Stimulated activated CD8-positive, alpha-beta memory T cell treated with anti-CD3 and anti-CD28 coated beads, Interleukin-12 subunit alpha, Interleukin-12 subunit beta, amount 100 ng/mL, for 24 hours (primary cell): ENCODE data around the gene EDRF1.

Experiments
- DNase-seq: peaks from one replicate; pipeline ENCODE4 v3.0.0-alpha.2; 2020; ENCODE audit errors: extremely low read depth

The EDRF1 gene

DNA sequence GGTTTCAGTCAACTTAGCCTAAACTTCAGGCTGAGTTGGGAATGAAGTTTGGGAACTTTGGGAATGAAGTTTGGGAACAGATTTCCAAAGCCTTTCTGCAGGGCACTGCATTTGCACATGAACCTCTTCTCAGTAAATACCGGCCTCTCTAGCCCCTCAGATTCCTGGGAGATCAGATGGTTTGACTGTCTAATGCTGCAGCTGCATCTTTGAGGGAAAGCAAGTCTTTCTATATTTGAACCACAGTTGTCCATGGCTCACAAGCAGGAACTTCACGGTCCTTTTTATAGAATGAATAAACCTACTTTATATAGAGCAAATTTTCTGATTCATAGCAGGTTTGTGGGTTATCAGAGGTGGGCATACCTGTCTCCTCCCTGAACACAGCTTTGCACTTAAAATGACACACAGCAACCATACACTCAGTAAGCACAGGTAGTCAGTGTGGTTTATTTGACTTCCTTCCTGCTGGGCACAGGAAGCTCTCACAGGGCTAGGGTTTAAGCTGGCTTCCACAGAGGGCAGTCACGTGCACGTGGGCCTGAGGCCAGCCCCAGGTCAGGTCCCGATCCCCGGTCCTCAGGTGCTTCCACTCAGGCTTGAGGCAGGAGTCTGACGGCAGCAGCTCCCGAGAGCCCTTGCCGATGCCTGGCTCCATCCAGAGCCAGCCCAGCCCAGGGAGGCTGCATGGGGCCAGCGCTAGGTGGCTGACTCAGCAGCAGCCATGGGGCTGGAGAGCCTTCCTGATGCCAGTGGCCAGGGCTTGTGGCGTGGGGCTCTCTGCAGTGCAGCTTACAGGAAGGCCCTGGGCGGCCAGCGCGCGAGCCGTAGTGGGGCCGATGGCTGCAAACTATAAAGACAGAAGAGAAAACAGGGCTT lies 68.9 kb downstream of the EDRF1 start:
- no peak for DNase-seq

GRCh38 chr10:125792342-125793300 lies 73.1 kb downstream of the EDRF1 start:
- no peak for DNase-seq

GRCh38 chr10:125795128-125795527 lies 75.6 kb downstream of the EDRF1 start:
- no peak for DNase-seq

- no peak for DNase-seq
Measured at GRCh38 chr10:125795637-125796190, 76.2 kb downstream of the EDRF1 start.

GRCh38 chr10:125797424-125797823 lies 77.9 kb downstream of the EDRF1 start:
- DNase-seq, result no peak

DNA sequence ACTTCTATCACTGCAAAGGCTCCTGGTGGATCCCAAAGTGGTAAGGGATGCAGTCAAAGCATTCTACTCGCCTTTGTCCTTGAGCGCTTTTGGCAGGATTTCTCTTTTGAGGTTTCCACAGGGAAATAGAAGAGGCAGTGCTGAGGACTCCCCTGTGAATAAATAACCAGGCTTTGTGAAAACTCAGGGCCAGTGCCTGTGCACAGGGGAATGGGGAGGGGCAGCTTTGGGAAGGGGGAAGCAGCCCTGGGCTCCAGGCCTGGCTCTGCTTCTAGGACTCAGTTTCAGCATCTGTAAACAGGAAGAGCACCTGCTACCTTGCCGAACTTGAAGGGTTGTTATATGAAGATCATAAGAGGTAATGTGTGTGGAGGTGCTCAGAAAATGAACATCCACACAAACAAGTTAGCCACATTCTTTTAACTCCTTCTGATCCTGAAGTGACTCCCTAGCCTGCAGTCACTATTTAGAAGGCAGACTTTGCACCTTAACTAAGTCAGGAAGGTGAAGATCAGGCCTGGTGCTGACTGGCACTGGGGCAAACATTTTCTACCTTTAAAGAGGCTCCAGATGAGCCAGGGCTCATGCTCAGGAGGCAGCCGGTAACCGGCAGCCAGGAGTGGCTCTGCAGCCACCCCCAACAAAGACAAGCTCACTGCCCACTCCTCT lies 78.6 kb downstream of the EDRF1 start:
- DNase-seq, result no peak

DNA sequence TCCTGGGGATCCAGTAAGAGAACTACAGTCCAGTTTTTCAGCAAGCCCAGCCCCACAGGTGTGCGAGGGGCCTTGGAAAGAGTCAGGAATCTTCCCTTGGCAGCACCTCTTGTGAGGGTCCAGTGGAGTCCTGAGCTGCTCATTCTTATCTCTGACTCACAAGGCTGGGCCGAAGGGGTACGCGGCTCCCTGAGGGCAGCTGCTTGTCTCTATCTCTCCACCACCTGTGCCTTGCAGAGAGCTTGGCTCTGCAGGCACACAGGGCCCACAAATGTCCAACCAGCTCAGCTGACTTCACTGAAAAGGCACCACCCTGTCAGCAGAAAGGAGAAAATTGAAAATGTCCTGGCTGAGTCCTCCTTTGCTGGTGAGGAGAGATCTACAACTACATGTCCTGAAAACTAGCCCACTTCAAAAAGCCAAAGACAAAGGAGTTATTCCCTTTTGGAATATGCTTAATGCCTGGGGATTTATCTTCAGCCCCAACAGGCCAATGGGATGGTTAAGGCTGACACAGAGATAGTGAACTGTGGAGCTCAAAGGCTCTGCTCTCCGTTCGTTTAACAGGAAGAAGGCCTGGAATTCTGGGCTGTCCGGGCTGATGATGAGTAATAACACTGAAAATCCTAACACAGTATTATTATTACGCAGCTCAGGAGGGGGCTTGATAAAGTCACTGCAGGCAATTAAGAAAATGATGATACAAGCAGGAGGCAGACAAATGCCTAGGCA lies 80.1 kb downstream of the EDRF1 start:
- DNase-seq, result no peak

DNA sequence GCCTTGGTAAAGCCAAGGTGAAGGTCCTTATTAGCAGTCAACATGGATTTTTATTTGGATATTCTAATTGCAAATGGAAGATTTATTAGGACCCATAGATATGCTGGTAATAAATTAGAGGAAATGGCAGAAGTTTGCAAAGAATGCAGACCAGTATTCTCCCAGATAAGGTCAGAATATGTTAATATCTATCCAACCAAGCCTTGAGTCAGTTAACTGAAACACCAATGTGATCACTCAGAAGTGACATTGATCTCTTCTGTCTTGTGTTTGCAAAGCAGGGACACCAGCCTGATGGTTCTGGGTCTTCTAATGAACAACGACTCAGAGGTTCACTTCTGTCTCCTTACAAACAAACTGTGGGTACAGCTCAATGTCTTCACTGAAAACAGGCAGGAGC lies 82.1 kb downstream of the EDRF1 start:
- no peak for DNase-seq

DNA sequence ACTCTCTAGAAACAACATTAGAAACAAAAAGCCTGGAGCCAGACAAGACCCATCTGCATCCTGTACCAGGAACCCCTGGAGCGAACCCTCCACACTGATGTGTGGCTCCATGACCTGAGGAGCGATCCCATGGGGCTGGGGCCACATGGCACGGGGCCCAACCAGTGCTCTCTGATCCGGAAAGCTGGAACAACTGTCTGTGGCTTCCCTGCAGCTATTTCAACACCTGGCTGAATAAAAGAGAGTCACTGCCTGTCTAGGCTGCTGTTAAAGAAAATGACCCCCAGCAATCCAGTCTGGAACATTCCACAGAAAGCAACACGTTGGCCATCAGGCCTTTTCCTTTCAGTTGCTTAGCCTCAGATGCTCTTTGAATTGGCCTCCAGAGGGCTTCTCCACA lies 82.6 kb downstream of the EDRF1 start:
- no peak for DNase-seq

GRCh38 chr10:125802739-125803138 lies 83.2 kb downstream of the EDRF1 start:
- no peak for DNase-seq

DNA sequence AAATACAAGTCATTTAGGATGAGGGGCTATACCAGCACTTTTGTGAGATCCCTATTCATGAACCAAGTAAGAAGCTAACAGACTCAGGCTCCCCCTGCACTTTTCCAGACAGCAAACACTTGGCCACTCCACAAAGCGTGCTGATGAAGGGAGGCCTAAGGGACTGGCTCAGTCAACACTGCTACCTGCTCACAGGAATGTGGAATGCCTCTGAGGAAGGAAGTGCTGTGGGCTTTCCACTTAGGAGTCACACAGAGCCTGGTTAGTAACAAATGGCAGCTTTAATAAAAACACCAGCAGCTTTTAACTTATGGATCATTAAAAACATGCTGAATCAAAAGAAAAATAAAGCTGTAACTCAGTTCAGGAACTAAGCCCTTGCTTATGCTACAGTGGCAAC lies 88.5 kb downstream of the EDRF1 start:
- DNase-seq, result no peak

DNA sequence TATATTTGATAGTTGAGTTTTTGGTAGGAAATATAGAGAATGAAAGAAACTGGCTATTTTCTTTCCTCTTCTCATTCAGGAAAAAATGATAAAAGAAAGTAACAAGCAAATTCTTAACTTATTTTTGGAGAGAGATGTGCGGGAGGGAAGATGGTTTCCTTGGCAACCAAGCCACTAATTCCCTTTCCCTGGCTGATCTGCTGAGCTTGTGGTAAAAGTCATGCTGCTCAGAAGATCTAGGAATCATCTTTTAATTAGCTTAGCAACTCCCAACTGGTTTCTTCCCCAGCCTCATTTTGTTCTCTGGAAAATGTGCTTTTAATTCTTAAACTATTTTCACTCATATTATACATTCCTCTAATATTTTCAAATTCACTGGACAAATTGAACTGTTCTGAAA lies 91.7 kb downstream of the EDRF1 start:
- DNase-seq, result no peak

GRCh38 chr10:125812128-125812750 lies 92.7 kb downstream of the EDRF1 start:
- no peak for DNase-seq
